ENCODE results near the gene HSD17B8. TPM values are rescaled to one million over a fixed set of nuclear protein-coding genes. Genes with fewer than 3 reads are reported as not detected.
A peak's percentile ranks its signal among the peaks of the same experiment; 100 is the strongest.

The HSD17B8 gene
- total and polyA plus RNA-seq, 10 of the 15 experiments (the other 5 are each of a cell fraction or from before 2014, with no cell fraction given) = 3.1 to 54.3 (median 26.5) TPM

DNA sequence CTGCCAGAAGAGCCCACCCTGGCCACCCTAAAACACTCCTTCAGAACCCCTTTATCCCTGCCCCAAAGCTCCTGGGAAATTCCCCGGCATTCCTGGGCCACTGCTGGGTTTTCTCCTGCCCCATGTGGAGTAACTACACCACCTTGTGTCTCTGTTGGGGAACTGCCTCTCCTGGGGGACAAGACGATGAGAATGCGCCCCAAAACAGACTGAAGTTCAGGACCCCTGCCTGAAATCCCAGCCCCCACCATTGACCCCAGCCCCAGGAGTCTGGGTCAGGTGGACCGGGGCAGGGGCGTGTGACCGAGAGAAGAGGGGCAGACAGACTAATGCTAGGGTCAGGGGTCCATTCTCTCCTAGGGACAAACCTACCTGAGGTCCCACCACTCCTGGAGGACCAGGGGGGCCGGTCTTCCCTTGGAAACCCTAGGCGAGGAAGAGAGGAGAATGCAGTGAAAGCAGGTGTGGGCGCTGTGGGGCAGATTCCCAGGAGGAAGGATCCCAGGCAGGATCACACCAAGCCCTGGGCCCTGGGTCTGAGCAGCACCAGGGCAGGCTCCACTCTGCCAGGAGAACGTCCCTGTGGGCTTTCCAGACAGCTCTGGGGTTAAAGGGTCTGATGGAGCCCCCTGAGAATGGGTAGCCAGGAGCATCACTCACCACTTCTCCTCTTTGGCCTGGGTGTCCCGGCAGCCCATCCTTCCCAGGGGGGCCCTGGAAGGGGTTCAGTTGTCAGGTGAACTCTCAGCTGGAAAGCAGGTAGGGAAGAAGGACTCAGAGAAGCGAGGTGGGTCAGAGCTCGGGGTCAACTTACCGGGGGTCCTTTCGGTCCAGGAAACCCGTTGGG lies 31.5 kb upstream of the HSD17B8 start (continued):
- TF ChIP-seq MEF2A (IDR thresholded peaks at IDR 0.05; ENCODE audit: insufficient read depth, low read depth, low read length) (no peak), EED (IDR thresholded peaks at IDR 0.05; ENCODE audit: low read depth) (peak; percentile 54; the same call in 1 of the 2 replicates), RAD21 (IDR thresholded peaks at IDR 0.05; ENCODE audit: insufficient read depth, low read depth, low read length) (peak; percentile 96), GATAD2B (conservative IDR thresholded peaks at IDR 0.05; ENCODE audit: low read depth) (no peak), EGR1 (IDR thresholded peaks at IDR 0.05; ENCODE audit: borderline replicate concordance in 1 of 2, low read depth in 2 of 2, low read length in 2 of 2) (no peak), MTA2 (IDR thresholded peaks at IDR 0.05; ENCODE audit: low read depth) (no peak), MLLT1 (IDR thresholded peaks at IDR 0.05) (no peak), TCF3 (IDR thresholded peaks at IDR 0.05; ENCODE audit: borderline replicate concordance, insufficient read depth, low read depth, low read length) (no peak), NR2F1 (conservative IDR thresholded peaks at IDR 0.05) (peak; percentile 42; the same call in 1 of the 2 replicates), TCF7 (IDR thresholded peaks at IDR 0.05; ENCODE audit: borderline replicate concordance) (no peak), CBX3 (IDR thresholded peaks at IDR 0.05; ENCODE audit: borderline replicate concordance, low read depth) (no peak), BCLAF1 (IDR thresholded peaks at IDR 0.05) (no peak), NR2C1 (IDR thresholded peaks at IDR 0.05) (no peak), ASH2L (IDR thresholded peaks at IDR 0.05; ENCODE audit: borderline replicate concordance, low read depth) (no peak), SIN3A (IDR thresholded peaks at IDR 0.05; ENCODE audit: low read depth, low read length) (no peak), IKZF1 (conservative IDR thresholded peaks at IDR 0.05) (peak; percentile 75)
- TF ChIP-seq, protein P1, sequence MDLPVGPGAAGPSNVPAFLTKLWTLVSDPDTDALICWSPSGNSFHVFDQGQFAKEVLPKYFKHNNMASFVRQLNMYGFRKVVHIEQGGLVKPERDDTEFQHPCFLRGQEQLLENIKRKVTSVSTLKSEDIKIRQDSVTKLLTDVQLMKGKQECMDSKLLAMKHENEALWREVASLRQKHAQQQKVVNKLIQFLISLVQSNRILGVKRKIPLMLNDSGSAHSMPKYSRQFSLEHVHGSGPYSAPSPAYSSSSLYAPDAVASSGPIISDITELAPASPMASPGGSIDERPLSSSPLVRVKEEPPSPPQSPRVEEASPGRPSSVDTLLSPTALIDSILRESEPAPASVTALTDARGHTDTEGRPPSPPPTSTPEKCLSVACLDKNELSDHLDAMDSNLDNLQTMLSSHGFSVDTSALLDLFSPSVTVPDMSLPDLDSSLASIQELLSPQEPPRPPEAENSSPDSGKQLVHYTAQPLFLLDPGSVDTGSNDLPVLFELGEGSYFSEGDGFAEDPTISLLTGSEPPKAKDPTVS (IDR thresholded peaks at IDR 0.05; ENCODE audit: low read depth, low read length) = no peak
- TF ChIP-seq, protein P2, sequence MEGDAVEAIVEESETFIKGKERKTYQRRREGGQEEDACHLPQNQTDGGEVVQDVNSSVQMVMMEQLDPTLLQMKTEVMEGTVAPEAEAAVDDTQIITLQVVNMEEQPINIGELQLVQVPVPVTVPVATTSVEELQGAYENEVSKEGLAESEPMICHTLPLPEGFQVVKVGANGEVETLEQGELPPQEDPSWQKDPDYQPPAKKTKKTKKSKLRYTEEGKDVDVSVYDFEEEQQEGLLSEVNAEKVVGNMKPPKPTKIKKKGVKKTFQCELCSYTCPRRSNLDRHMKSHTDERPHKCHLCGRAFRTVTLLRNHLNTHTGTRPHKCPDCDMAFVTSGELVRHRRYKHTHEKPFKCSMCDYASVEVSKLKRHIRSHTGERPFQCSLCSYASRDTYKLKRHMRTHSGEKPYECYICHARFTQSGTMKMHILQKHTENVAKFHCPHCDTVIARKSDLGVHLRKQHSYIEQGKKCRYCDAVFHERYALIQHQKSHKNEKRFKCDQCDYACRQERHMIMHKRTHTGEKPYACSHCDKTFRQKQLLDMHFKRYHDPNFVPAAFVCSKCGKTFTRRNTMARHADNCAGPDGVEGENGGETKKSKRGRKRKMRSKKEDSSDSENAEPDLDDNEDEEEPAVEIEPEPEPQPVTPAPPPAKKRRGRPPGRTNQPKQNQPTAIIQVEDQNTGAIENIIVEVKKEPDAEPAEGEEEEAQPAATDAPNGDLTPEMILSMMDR (IDR thresholded peaks at IDR 0.05 in 2 of 3, conservative IDR thresholded peaks at IDR 0.05 in 1 of 3; ENCODE audit: control insufficient read depth in 2 of 3, extremely low read depth in 1 of 3, insufficient read depth in 1 of 3, low read depth in 3 of 3, low read length in 3 of 3) = peak; percentile 80 to 83 (median 83)
